Measurements from ENCODE around the gene FOXN3.

GRCh38 chr14:89194376-89194775, 222.7 kb downstream of the FOXN3 start:
- TF ChIP-seq CTCF (IDR thresholded peaks at IDR 0.05 in 2 of 3, conservative IDR thresholded peaks at IDR 0.05 in 1 of 3; ENCODE audit: control insufficient read depth in 2 of 3, extremely low read depth in 1 of 3, insufficient read depth in 1 of 3, low read depth in 3 of 3, low read length in 3 of 3) (no peak), MYC (IDR thresholded peaks at IDR 0.05; ENCODE audit: insufficient read depth, insufficient read length, insufficient replicate concordance, low read length, severe bottlenecking) (no peak), ZNF24 (IDR thresholded peaks at IDR 0.05) (no peak), MAX (IDR thresholded peaks at IDR 0.05; ENCODE audit: low read depth, low read length) (no peak), REST (IDR thresholded peaks at IDR 0.05; ENCODE audit: low read depth, low read length) (no peak), CHD4 (IDR thresholded peaks at IDR 0.05) (no peak)
